GM11168 (cell line): ENCODE measurements around the gene RND3.

Source experiments
- in situ Hi-C: fragments of 300-500 bp; cut with MboI; formaldehyde crosslinking; loops from one replicate; pipeline ENCODE4 v1.12.0; 2022; ENCODE audit warnings: low sequenced_read_pairs; ENCODE audit not compliant: unreplicated experiment

Gene RND3

DNA sequence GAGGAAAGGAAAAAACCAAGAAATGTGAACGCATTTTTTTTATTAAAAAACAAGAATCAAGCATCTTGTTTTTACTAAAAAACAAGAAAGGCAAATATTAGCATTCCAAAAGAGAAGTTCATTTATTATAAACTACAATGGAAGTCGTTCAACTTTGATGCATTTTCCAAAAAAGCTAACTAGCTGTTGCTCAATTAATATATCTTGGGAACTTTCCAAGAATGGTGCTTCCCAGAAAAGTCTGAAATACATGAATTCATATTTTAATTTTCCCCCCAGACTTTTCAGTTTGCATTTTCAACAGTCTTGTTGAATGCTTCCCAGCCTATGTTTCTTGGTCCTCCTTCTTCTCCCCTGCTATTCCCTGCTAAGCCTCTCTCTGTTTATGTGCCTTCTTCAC, 7.5 kb upstream of the RND3 start:
- in situ Hi-C loops, result loop anchor here (25.0 kb wide), 1 partner anchor 908 kb away; the partner anchor contains the start of gene MMADHC

DNA sequence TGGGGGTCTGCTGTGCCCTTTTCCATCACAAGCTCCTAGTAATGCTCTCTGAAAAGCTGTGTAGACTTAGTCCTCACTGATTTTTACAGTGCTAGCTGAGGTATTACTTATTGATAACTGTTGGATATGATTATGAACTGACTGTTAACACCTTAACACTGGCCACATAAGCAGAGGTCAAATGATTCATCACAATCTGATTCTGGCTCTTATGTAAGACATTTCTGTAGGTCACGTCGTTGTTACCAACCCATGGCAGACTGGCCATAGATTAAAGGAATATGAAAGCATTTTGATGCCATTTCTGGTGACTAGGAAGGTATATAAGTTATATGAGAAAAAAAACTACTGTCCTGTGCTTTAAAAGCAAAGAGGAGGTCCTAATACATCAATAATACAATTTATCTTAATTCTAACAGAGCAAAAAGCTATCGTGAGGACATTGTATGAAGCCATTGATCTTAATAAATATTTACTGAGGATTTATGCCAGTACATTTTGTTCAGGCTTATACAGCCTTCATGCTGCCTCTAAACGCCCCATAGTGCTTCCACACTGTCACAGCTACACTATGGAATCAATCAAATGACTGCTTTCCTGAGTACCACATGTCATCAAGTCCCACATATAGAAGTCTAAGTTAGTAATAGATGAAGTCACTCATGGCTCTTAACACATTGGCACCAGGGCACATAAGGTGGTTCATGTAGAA, 6.9 kb upstream of the RND3 start:
- in situ Hi-C loops, result loop anchor here (25.0 kb wide), 1 partner anchor 907 kb away; the partner anchor contains the start of gene MMADHC

DNA sequence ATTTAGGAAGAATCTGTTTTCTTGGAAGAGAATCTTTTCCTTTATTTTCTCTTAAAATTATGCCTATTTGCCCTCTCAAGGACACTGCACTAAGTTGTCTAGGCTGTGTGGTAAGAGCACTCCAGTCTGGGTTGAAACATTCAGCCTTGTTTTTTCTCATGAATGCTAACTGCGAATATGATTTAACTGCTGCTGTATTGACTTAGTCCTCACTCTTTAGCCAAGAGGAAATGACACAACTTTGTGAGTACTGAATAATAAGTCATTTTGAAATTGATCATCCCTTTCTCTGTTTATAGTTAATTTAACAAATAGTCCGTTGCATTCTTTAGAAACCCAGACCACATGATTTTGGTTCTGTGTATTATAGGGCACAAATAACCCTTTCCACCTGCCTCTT, 4.5 kb upstream of the RND3 start:
- in situ Hi-C loops, result loop anchor here (25.0 kb wide), 1 partner anchor 905 kb away; the partner anchor contains the start of gene MMADHC

DNA sequence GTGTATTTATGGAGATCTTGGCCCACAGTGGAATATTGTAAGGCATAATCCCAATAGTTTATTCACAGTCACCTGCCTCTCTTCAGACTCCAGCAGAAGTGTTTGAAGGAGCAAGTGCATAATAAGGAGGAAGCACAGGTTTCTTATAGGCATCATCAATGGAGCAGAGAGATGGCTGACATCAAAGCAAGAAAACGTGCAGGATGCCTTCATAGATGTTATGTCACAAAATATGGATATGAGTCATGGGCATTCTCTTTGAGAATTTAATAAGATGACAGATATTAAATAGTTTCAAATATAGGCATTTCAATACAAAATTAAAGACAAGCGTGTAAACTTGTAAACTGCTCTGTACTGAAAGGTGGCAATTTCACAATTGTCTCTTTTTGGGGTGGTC, 4.0 kb upstream of the RND3 start:
- in situ Hi-C loops, result loop anchor here (25.0 kb wide), 1 partner anchor 904 kb away; the partner anchor contains the start of gene MMADHC

DNA sequence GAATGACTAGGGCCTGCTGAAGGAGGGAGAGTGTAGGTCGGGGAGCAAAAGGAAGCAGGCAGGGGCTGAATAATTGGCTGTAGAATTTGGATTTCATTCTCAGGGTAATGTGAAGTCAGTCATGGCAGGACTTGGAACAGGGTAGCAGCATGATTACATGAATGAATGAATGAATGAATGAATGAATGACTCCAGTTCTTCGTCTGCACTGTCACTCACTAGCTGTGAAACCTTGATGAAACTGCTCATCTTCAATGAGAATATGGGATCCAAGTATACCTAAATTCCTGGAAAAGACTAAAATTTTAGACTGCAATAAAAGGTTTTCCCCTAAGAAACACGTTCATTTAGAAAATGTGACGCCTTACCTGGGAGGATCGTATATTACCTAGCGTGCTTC, 3.0 kb upstream of the RND3 start:
- in situ Hi-C loops, result loop anchor here (25.0 kb wide), 1 partner anchor 903 kb away; the partner anchor contains the start of gene MMADHC

DNA sequence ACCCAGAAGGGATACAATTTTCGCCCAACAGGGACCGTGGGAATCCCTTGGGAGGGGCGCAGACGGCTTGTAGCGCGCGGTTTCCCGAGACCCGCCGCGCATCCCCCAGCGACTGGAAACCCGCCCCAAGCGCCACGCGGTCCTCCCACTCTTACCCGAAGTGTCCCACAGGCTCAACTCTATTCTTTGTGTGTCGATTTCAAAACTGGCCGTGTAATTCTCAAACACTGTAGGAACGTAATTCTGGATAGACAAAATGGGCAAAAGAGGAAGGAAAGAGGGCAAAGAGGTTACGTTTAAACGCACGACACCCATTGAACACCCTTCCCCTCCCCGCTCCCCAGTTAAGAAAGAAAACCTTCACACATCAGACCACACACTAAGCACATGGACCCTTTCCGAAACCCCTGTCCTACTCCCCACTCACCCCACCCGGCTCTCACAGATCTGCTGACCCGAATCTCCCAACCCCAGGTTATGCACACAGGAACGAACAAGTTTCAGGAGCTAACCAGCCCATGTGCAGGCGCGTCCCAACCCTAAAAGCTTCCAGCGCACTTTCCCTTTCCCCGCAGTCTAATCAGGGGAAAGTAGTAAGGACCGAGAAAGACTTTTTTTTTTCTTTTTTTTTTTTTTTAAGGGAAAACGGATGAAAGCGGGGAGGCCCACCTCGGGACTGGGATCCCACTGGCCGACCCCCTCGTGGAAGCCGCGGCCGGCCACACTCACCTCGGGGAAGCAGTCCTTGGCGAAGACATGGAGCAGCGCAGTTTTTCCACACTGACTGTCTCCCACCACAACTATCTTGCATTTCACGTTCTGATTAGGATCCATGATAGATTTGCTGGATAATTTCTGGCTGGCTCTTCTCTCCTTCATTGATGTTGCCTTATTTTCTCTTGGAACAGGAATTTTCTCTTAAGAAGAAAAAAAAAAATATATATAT, 655 bp downstream of the RND3 start:
- in situ Hi-C loops, result loop anchor here (25.0 kb wide), 1 partner anchor 900 kb away; the partner anchor contains the start of gene MMADHC

DNA sequence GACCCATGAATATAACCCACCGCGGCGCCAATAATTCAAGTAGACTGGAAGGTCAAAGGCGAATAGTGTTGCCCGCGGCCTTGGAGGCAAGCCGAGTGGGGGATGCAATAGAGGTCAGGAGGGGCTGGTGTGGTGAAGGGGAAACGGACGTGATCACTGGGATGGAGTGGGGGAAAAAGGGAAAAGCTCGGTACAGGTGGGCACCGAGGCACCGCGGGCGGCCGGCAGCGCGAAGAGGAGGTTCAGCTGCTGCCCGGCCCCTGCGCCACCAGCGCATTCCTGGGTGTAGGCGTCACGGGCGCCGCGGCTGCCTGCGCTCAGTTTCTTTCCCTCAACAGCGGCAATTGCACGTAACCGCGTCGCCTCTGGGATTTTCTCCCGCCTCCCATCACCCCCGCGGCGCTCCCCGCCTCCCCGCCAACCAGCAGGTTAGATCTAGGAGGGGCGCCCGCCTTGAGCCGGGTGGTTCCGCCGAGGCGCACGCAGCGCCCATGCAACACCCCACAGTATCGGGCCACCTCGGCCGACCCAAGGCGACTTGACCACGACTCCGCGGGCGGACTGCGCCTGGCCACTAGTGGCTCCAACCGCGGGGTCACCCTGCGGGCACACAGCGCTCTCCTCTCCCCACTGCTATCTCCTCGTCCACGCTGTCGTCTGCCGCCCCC, 1.5 kb downstream of the RND3 start:
- in situ Hi-C loops, result loop anchor here (25.0 kb wide), 1 partner anchor 899 kb away; the partner anchor contains the start of gene MMADHC

DNA sequence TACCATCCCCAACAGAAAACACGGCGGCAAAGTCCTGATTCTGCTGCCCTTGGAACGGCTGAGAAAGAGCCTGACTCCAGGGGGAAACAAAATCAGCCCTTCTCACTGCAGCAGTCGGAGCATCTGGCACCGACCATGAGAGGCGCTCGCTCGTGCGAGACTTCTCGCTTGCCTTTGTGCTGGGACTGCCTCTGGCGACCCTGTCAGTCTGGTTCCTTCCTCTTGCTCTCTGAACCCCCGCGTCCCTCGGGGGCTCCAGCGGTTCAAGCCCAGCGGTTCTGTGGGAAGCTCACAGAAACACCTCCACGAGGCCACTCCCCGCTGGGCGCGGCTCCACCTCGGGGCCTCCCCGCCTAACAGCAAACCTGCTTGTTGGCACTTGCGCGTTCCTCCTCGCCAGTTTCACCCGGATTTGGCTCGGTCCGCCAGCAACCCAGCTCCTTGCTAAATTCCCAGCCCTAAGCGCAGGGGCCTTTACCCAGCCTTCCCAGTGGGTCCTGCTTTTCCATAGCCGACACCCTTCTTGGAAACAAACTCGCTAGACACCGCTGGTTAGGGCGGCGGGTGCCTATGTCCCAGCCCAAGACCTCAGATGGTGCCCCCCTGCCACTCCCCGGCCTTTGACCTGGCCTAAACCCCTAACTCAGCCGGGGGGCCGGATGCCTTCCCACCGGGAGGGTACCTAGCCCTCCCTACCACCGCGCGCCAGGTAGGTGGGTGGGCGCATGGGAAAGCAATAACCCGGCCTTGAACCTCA, 2.2 kb downstream of the RND3 start:
- in situ Hi-C loops, result loop anchor here (25.0 kb wide), 1 partner anchor 898 kb away; the partner anchor contains the start of gene MMADHC

DNA sequence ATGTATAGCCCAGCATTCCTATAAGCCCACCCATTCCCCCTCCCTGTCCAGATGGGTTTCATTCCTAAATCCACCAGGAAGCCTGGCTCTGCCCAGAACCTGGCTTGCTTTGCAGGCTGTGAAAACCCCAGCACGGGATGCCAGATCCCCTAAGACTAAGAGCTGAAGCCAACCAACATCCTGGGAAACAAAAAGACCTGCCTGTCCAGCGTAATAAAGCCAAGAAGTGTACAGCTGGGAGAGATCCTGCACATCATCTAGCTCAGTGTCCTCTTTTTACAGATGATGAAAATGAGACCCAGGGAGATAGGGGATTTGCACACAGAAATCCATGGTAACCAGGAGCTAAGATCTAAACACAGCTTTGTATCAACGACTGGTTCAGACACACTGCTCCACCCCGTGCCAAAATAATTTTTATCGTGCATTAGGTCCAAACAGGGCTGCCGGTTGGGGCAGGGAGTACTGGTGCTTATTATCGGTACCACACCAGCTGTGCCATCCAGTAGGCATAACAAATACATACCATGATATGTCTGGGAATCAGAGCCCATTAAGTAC, 2.9 kb downstream of the RND3 start:
- in situ Hi-C loops, result loop anchor here (25.0 kb wide), 1 partner anchor 897 kb away; the partner anchor contains the start of gene MMADHC

DNA sequence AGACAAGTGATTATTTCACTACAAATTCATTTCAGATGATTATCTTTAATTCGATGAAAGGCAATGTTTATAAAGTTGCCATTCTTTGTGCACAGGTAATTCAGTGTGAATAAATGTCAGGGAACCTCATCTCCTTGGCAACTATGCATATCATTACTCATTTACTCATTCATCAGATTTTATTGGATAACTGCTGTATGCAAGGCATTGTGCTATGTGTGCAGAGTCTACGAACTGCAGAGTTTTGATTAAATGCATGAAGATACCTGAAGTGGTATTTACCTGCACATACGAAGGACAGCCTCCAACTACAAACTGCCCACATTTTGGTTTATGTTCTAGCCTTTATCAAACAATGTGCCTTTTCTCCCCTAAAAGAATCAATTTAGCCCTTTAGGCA, 3.5 kb downstream of the RND3 start:
- in situ Hi-C loops, result loop anchor here (25.0 kb wide), 1 partner anchor 897 kb away; the partner anchor contains the start of gene MMADHC

DNA sequence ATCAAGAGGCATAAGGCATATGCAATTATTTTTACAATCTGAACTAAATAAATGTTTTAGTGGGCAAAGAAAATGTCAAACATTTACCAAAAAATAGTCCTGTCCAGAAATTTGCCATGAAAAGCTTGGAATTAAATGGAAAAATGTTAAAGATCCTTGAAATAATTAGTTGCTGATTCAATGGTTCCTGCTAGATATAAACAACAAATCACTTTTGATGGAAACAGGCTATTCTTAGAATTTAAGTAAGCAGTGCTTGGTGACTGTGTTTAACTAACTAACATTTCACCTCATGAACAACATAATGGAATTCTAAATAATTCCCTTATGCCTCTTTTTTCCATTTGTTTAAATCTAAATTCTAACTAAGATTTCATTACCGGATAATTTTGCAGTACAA, 3.9 kb downstream of the RND3 start:
- in situ Hi-C loops, result loop anchor here (25.0 kb wide), 1 partner anchor 896 kb away; the partner anchor contains the start of gene MMADHC

DNA sequence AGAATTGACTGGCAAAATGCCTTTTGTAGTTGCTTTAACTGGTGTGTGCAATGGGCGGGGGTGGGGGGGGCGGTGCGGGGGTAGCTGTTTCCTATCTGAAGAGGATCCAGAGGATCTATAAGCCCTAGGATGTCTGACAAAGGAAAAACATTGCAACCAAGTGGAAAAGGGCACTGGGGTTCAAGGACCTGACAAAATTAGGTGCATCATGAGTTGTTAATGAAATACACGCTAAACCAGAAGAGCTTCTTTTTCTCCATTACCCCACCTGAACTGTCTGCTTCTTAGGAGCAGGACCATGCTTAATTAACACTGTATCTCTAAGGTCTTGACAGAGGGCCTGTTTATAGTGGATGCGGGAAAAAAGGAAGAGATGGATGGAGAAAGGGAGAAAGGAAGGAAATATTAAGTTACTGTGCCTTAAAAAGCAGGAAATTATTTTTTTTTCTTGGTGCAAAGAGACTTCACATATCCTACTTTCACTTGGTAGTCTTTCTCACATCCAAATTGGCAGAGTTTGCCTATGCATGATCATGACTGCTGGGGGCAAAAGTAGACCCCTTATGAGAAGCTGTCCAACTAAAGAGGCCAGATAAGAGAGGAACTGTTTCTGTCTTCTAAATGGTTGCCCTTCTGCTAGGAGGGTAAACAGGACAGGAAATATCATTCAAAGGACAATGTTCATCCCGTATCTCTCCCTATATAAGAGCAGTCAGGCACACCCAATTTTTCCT, 4.6 kb downstream of the RND3 start:
- in situ Hi-C loops, result loop anchor here (25.0 kb wide), 1 partner anchor 896 kb away; the partner anchor contains the start of gene MMADHC

DNA sequence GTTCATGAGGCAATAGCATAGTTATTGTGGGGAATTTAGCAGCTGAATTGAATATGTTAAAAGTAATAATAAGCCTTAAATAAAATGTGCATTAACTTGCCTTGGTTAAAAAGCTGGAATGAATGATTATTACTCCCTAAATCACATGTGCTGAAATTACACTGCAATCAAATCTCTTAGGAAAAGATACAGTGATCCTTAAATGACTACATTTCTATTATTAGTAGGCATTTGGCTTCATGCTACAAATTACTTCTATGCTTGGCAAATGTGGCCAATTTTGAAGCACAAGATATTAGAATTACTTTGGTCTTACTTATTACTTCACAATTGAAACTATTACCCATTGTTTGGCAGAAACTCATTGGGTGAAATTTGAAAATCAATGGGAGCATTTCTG, 5.4 kb downstream of the RND3 start:
- in situ Hi-C loops, result loop anchor here (25.0 kb wide), 1 partner anchor 895 kb away; the partner anchor contains the start of gene MMADHC

DNA sequence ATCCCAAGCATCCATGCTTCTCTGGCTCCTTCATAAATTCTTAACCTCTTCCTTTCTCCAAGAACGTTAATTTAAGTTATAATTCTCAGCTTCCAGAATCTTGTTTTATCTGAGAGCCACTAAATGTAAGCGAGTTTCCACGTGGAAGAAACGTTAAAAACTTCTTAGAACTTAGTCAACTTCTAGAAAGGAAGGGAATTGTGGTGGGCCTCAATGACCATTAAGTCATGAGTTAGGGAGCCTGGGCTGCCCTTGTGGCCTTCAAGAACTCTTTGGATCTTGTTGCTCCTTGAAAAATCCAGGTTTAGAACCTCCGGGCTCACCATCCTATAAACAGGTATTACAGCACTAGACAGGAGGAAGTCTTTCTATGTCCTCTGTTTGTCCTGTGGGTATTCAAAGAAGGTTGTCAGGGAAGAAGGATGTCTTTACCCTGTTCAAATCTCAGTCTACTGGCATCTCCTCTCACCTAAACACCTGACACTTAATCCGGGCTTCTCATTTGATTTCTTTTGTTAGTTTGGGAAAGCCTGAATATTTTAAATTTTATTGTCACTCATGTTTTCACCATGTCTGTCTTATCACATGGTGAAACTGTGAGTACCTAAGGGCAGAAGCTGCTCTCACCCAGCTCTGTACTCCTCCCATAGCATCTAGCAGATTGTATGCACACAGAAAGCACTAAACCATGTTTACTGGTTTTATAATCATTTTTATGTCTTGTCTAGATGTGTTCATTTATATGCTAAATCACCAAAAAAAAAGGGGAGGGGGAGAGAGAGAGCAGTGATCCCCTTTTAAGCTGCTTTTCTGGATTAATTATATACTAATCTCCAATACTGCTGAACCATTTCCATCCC, 6.3 kb downstream of the RND3 start:
- in situ Hi-C loops, result loop anchor here (25.0 kb wide), 1 partner anchor 894 kb away; the partner anchor contains the start of gene MMADHC

DNA sequence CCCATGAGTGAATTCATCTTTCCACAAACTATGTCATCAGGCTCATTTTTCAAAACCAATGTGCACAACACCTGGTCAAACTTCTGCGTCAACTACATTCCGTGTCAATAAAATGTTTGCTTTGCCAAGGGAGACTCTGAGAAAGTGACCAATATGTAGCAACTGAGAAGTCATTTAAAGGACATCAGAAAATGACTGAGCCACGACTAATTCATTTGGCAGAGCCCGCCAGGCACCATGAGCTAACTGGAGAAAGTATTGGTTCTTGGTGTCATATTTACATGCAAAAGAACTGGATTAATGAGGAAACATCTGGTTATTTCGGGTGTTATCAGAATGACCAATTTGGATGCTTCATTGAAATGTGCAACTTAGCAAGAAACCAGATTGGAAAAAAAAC, 7.2 kb downstream of the RND3 start:
- in situ Hi-C loops, result loop anchor here (25.0 kb wide), 1 partner anchor 893 kb away; the partner anchor contains the start of gene MMADHC

DNA sequence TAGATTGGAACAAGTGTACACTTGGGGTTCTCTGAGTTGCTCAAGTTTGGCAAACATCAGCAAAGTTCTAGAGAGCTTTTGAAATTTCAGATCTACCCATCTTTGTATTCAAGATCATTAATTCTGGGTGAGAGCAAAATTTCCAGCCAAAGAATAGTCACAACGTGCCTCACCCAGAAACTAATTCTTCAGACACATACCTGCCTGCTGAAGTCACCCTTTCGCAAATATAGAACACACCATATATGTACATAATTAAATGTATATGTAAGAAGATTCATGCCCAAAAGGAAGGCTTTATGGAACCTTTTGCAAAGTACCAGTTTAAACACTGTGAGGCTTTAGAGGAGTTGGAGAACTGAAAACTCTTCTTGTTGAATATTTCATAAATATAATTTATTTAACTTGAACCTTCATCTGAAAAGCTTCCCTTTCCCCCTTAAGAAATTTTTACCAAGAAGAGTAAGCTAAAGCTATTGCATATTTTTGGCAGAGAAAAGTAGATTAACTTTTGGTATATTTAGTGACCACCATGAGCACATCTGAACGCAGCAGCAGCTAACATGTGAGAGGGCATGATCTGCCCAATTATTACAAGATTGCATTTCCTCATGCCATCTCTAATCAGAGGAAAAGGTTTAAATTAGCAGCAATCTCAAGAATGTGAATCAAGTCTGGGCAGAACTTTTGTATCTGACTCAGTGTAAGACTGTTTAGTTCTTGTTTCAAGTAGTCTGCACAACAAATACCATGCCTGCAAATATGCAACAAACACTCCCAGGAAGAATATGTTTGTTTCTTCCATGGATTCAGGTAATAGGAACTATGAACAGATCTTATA, 8.2 kb downstream of the RND3 start:
- in situ Hi-C loops, result loop anchor here (25.0 kb wide), 1 partner anchor 892 kb away; the partner anchor contains the start of gene MMADHC
